ENCODE results near the gene BAK1. TPM values are rescaled to one million over a fixed set of nuclear protein-coding genes. Genes with fewer than 3 reads are reported as not detected.
"Not testable (repeated sequence)": the region's sequence is repeated elsewhere in the genome, so short reads cannot be mapped to it uniquely, and the experiment has no call there.

The BAK1 gene
- total and polyA plus RNA-seq, 2 of the 4 experiments (the other 2 are of a cell fraction) = 12.0 to 19.0 TPM

GRCh38 chr6:33546766-33547165 lies 33.3 kb downstream of the BAK1 start:
- Histone ChIP-seq H3K36me3 (ENCODE audit: control insufficient read depth, insufficient read depth, low read length) (no peaks in the 10 kb centered on the region), H3K27me3 (ENCODE audit: control insufficient read depth, insufficient read depth, low read length) (peaks cover 14% of the 10 kb centered on the region), H2BK15ac (ENCODE audit: low read depth, low read length) (no peak overlapping the region), H3K4me3 (ENCODE audit: insufficient read depth, low read depth, low read length) (no peak overlapping the region), H3K23ac (ENCODE audit: low read depth, low read length) (no peak overlapping the region), H3K18ac (ENCODE audit: low read depth, low read length) (no peak overlapping the region), H3K4me2 (ENCODE audit: low read depth, low read length) (no peak overlapping the region), H3K4ac (ENCODE audit: low read depth, low read length) (no peak overlapping the region), H3K9ac (ENCODE audit: low read depth, low read length) (no peak overlapping the region), H2BK5ac (ENCODE audit: low read depth, low read length, poor library complexity, severe bottlenecking) (no peak overlapping the region), H3K56ac (ENCODE audit: extremely low read depth, insufficient read depth, low read length) (no peak overlapping the region), H3K9me1 (ENCODE audit: insufficient read depth, low read length) (no peaks in the 10 kb centered on the region), H2AFZ (replicated peaks; ENCODE audit: low read length, poor library complexity) (no peak overlapping the region), H2BK120ac (ENCODE audit: low read depth, low read length) (no peak overlapping the region), H3K27ac (ENCODE audit: insufficient read depth, low read length) (no peak overlapping the region), H2BK20ac (ENCODE audit: low read depth, low read length) (no peak overlapping the region), H2AK5ac (ENCODE audit: low read depth, low read length) (no peak overlapping the region), H3K14ac (replicated peaks; ENCODE audit: low read depth, low read length) (no peak overlapping the region), H3K79me1 (ENCODE audit: low read depth in 1 of 2, low read length in 2 of 2) (no peaks in the 10 kb centered on the region), H4K8ac (ENCODE audit: low read depth in 2 of 2, low read length in 2 of 2) (no peak overlapping the region), H4K20me1 (ENCODE audit: insufficient read depth, low read length) (no peaks in the 10 kb centered on the region), H4K5ac (ENCODE audit: low read depth, low read length) (no peak overlapping the region), H4K91ac (ENCODE audit: insufficient read depth, low read depth, low read length) (no peak overlapping the region), H3K4me1 (ENCODE audit: control insufficient read depth, insufficient read depth, low read length) (no peaks in the 10 kb centered on the region), H2AK9ac (replicated peaks; ENCODE audit: low read depth, low read length, poor library complexity) (no peak overlapping the region), H3K9me3 (ENCODE audit: control insufficient read depth, insufficient read depth, low read length) (no peaks in the 10 kb centered on the region)
- CTCF ChIA-PET = no interaction called here
- TF ChIP-seq, protein P1, sequence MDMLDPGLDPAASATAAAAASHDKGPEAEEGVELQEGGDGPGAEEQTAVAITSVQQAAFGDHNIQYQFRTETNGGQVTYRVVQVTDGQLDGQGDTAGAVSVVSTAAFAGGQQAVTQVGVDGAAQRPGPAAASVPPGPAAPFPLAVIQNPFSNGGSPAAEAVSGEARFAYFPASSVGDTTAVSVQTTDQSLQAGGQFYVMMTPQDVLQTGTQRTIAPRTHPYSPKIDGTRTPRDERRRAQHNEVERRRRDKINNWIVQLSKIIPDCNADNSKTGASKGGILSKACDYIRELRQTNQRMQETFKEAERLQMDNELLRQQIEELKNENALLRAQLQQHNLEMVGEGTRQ (IDR thresholded peaks at IDR 0.05; ENCODE audit: low read depth, low read length) = no peak
- TF ChIP-seq NFE2L2 (IDR thresholded peaks at IDR 0.05; ENCODE audit: low read depth, low read length) = no peak
- TF ChIP-seq RFX5 (IDR thresholded peaks at IDR 0.05; ENCODE audit: low read depth, low read length) = no peak
- no peak for TF ChIP-seq MAZ (IDR thresholded peaks at IDR 0.05; ENCODE audit: borderline replicate concordance, low read depth, low read length)
- BruUV-seq (replicated peaks) = no TSS peak
- intact Hi-C loops (cut with micrococcal nuclease) (no loop called here), dilution Hi-C loops (cut with HindIII; ENCODE audit: low sequenced_read_pairs, unreplicated experiment) (no loop called here), in situ Hi-C loops (cut with MboI; ENCODE audit: low sequenced_read_pairs) (no loop called here)
- DNase-seq = no peak
- 80% methylated on average over 1 of the region's 5 CpGs; no CpG with 5 or more reads in 1 of the 2 experiments for WGBS, 2 experiments (ENCODE audit: extremely low coverage in 2 of 2, insufficient read length in 1 of 2)
- no peak for ATAC-seq (ENCODE audit: low read depth)
- POLR2A ChIA-PET (ENCODE audit: unreplicated experiment) = no interaction called here

GRCh38 chr6:33545292-33545691 lies 34.8 kb downstream of the BAK1 start:
- H3K36me3 ChIP-seq (ENCODE audit: control insufficient read depth, insufficient read depth, low read length); H3K4me3 ChIP-seq (ENCODE audit: insufficient read depth, low read depth, low read length); H2BK120ac ChIP-seq (ENCODE audit: low read depth, low read length); H3K79me1 ChIP-seq (ENCODE audit: low read depth in 1 of 2, low read length in 2 of 2); H2AK9ac ChIP-seq (replicated peaks; ENCODE audit: low read depth, low read length, poor library complexity); DNase-seq; H4K91ac ChIP-seq (ENCODE audit: insufficient read depth, low read depth, low read length); H3K4me1 ChIP-seq (ENCODE audit: control insufficient read depth, insufficient read depth, low read length); intact Hi-C loops (cut with micrococcal nuclease); H4K20me1 ChIP-seq (ENCODE audit: insufficient read depth, low read length); H3K9ac ChIP-seq (ENCODE audit: low read depth, low read length); H3K9me1 ChIP-seq (ENCODE audit: insufficient read depth, low read length); dilution Hi-C loops (cut with HindIII; ENCODE audit: low sequenced_read_pairs, unreplicated experiment); H2BK15ac ChIP-seq (ENCODE audit: low read depth, low read length); H3K56ac ChIP-seq (ENCODE audit: extremely low read depth, insufficient read depth, low read length); H4K5ac ChIP-seq (ENCODE audit: low read depth, low read length); H2AK5ac ChIP-seq (ENCODE audit: low read depth, low read length); BruUV-seq (replicated peaks); H2AFZ ChIP-seq (replicated peaks; ENCODE audit: low read length, poor library complexity); H3K4ac ChIP-seq (ENCODE audit: low read depth, low read length); H3K23ac ChIP-seq (ENCODE audit: low read depth, low read length); ATAC-seq (ENCODE audit: low read depth); in situ Hi-C loops (cut with MboI; ENCODE audit: low sequenced_read_pairs); H3K4me2 ChIP-seq (ENCODE audit: low read depth, low read length); H4K8ac ChIP-seq (ENCODE audit: low read depth in 2 of 2, low read length in 2 of 2); H2BK20ac ChIP-seq (ENCODE audit: low read depth, low read length); H3K9me3 ChIP-seq (ENCODE audit: control insufficient read depth, insufficient read depth, low read length); H3K18ac ChIP-seq (ENCODE audit: low read depth, low read length); POLR2A ChIA-PET (ENCODE audit: unreplicated experiment); H2BK5ac ChIP-seq (ENCODE audit: low read depth, low read length, poor library complexity, severe bottlenecking); H3K14ac ChIP-seq (replicated peaks; ENCODE audit: low read depth, low read length); H3K27ac ChIP-seq (ENCODE audit: insufficient read depth, low read length): not testable (repeated sequence)
- CTCF ChIA-PET = interaction anchor here (0.6 kb wide), 1 partner anchor 415 kb away, joined by 3 read pairs; no protein-coding TSS in a partner anchor
- 80% methylated on average over 1 of the region's 11 CpGs; no CpG with 5 or more reads in 1 of the 2 experiments for WGBS, 2 experiments (ENCODE audit: extremely low coverage in 2 of 2, insufficient read length in 1 of 2)
- H3K27me3 ChIP-seq (ENCODE audit: control insufficient read depth, insufficient read depth, low read length) = peaks cover 14% of the 10 kb centered on the region
